Activated CD4-positive, alpha-beta T cell treated with anti-CD3 and anti-CD28 coated beads, Interleukin-2, amount 10 ng/mL, durations not matched to agents 7 days and 5 days (primary cell): Measurements from ENCODE around the gene TSPAN14. TPM values are rescaled to one million over a fixed set of nuclear protein-coding genes. Genes with fewer than 3 reads are reported as not detected.

ENCODE experiments used
- CTCF ChIA-PET: fragments of 350-600 bp; sonication (Branson Sonifier 250); formaldehyde crosslinking; loops from one replicate; lab custom pipeline; 2021; ENCODE audit warnings: antibody characterized with exemption; lab: Charles Lee
- POLR2A ChIA-PET: fragments of 350-600 bp; sonication (Branson Sonifier 250); formaldehyde crosslinking; loops from one replicate; lab custom pipeline; 2021; ENCODE audit warnings: antibody characterized with exemption; lab: Charles Lee
- DNase-seq: peaks from one replicate; pipeline ENCODE4 v3.0.0-alpha.2; 2020
- H3K27ac Mint-ChIP-seq: one replicate; pipeline ENCODE4 v1.8.0; 2021; ENCODE audit warnings: mild to moderate bottlenecking, moderate library complexity, mixed read lengths
- H3K27me3 Mint-ChIP-seq: one replicate; pipeline ENCODE4 v1.8.0; 2021; ENCODE audit warnings: mixed read lengths
- H3K36me3 Mint-ChIP-seq: one replicate; pipeline ENCODE4 v1.8.0; 2021; ENCODE audit warnings: low read depth, mixed read lengths
- H3K4me1 Mint-ChIP-seq: one replicate; pipeline ENCODE4 v1.8.0; 2021; ENCODE audit warnings: mixed read lengths
- H3K4me3 Mint-ChIP-seq: one replicate; pipeline ENCODE4 v1.8.0; 2021; ENCODE audit warnings: mild to moderate bottlenecking, moderate library complexity, mixed read lengths
- H3K9me3 Mint-ChIP-seq: one replicate; pipeline ENCODE4 v1.8.0; 2021; ENCODE audit warnings: mixed read lengths
- total RNA-seq, 2 experiments: library from RNA; stranded (reverse); gene quantifications; one replicate each; pipeline ENCODE4 v1.2.3, GENCODE V29; 2021

TSPAN14 gene
- total RNA-seq, 2 experiments from 2014 or later, result 127 to 143 TPM

- Mint-ChIP-seq H3K36me3 (peaks cover 19% of the 10 kb centered on the region), H3K27me3 (peaks cover 3% of the 10 kb centered on the region), H3K4me1 (peaks cover 23% of the 10 kb centered on the region), H3K27ac (no peak overlapping the region), H3K4me3 (no peak overlapping the region), H3K9me3 (no peaks in the 10 kb centered on the region)
- DNase-seq, result no peak
- ChIA-PET POLR2A (no interaction called here), CTCF (no interaction called here)
Observed at GRCh38 chr10:80452069-80452468, 2.0 kb upstream of the TSPAN14 start.

- POLR2A ChIA-PET, result no interaction called here
- no peak overlapping the region for H3K4me3 Mint-ChIP-seq
- H3K36me3 Mint-ChIP-seq, result peaks cover 24% of the 10 kb centered on the region
- H3K4me1 Mint-ChIP-seq, result peaks cover 28% of the 10 kb centered on the region
- CTCF ChIA-PET, result interaction anchor here (1.4 to 1.7 kb wide), 2 partner anchors 9 to 53 kb away, joined by 4 to 5 read pairs; no protein-coding TSS in a partner anchor
- no peak for DNase-seq
- no peaks in the 10 kb centered on the region for H3K9me3 Mint-ChIP-seq
- H3K27ac Mint-ChIP-seq, result no peak overlapping the region
- no peaks in the 10 kb centered on the region for H3K27me3 Mint-ChIP-seq
Observed at GRCh38 chr10:80452640-80453039, 1.5 kb upstream of the TSPAN14 start.

GRCh38 chr10:80453056-80453841, 861 bp upstream of the TSPAN14 start:
- Mint-ChIP-seq H3K27me3 (no peaks in the 10 kb centered on the region), H3K4me3 (peak overlapping the region; percentile 75), H3K36me3 (peaks cover 29% of the 10 kb centered on the region), H3K27ac (peak overlapping the region; percentile 74), H3K4me1 (peaks cover 34% of the 10 kb centered on the region), H3K9me3 (no peaks in the 10 kb centered on the region)
- ChIA-PET POLR2A (no interaction called here), CTCF (interaction anchor here (1.0 to 1.7 kb wide), 3 partner anchors 8 to 52 kb away, joined by 3 to 5 read pairs (median 4); no protein-coding TSS in a partner anchor)
- no peak for DNase-seq

- peaks cover 43% of the 10 kb centered on the region for H3K4me1 Mint-ChIP-seq
- ChIA-PET CTCF (interaction anchor here (0.9 to 1.7 kb wide), 4 partner anchors 10 to 56 kb away, joined by 3 to 5 read pairs (median 4); no protein-coding TSS in a partner anchor), POLR2A (no interaction called here)
- peak overlapping the region; percentile 98 for H3K4me3 Mint-ChIP-seq
- H3K9me3 Mint-ChIP-seq, result no peaks in the 10 kb centered on the region
- H3K27ac Mint-ChIP-seq, result peak overlapping the region; percentile 86
- no peak for DNase-seq
- no peaks in the 10 kb centered on the region for H3K27me3 Mint-ChIP-seq
- H3K36me3 Mint-ChIP-seq, result peaks cover 41% of the 10 kb centered on the region
Observed at GRCh38 chr10:80454513-80455460, 677 bp downstream of the TSPAN14 start.

GRCh38 chr10:80455461-80456349, 1.6 kb downstream of the TSPAN14 start:
- POLR2A ChIA-PET, result interaction anchor here (1.5 kb wide), 1 partner anchor 43 kb away, joined by 6 read pairs; no protein-coding TSS in a partner anchor
- peak overlapping the region; percentile 98 for H3K4me3 Mint-ChIP-seq
- CTCF ChIA-PET, result interaction anchor here (0.5 to 2.8 kb wide), 9 partner anchors 9 to 56 kb away, joined by 3 to 8 read pairs (median 3); no protein-coding TSS in a partner anchor
- peak overlapping the region; percentile 86 for H3K27ac Mint-ChIP-seq
- peaks cover 50% of the 10 kb centered on the region for H3K36me3 Mint-ChIP-seq
- H3K27me3 Mint-ChIP-seq, result no peaks in the 10 kb centered on the region
- H3K4me1 Mint-ChIP-seq, result peaks cover 53% of the 10 kb centered on the region
- no peaks in the 10 kb centered on the region for H3K9me3 Mint-ChIP-seq
- DNase-seq, result no peak

GRCh38 chr10:80457554-80458262, 3.6 kb downstream of the TSPAN14 start:
- Mint-ChIP-seq H3K4me1 (peaks cover 73% of the 10 kb centered on the region), H3K4me3 (peak overlapping the region; percentile 98), H3K27me3 (no peaks in the 10 kb centered on the region), H3K36me3 (peaks cover 65% of the 10 kb centered on the region), H3K27ac (peak overlapping the region; percentile 86), H3K9me3 (no peaks in the 10 kb centered on the region)
- ChIA-PET CTCF (interaction anchor here (1.0 to 5.0 kb wide), 8 partner anchors 9 to 48 kb away, joined by 3 to 37 read pairs (median 6); no protein-coding TSS in a partner anchor), POLR2A (interaction anchor here (1.1 to 1.5 kb wide), 2 partner anchors 15 to 41 kb away, joined by 3 to 6 read pairs; no protein-coding TSS in a partner anchor)
- no peak for DNase-seq

GRCh38 chr10:80458263-80458625, 4.1 kb downstream of the TSPAN14 start:
- Mint-ChIP-seq H3K36me3 (peaks cover 66% of the 10 kb centered on the region), H3K27me3 (no peaks in the 10 kb centered on the region), H3K9me3 (no peaks in the 10 kb centered on the region), H3K4me1 (peaks cover 75% of the 10 kb centered on the region), H3K4me3 (peak overlapping the region; percentile 98), H3K27ac (peak overlapping the region; percentile 86)
- no peak for DNase-seq
- CTCF ChIA-PET, result interaction anchor here (1.1 to 5.0 kb wide), 8 partner anchors 8 to 47 kb away, joined by 3 to 37 read pairs (median 8); no protein-coding TSS in a partner anchor
- POLR2A ChIA-PET, result no interaction called here

GRCh38 chr10:80458638-80459037, 4.5 kb downstream of the TSPAN14 start:
- ChIA-PET CTCF (interaction anchor here (0.6 to 5.0 kb wide), 14 partner anchors 8 to 81 kb away, joined by 3 to 37 read pairs (median 4); no protein-coding TSS in a partner anchor), POLR2A (no interaction called here)
- no peaks in the 10 kb centered on the region for H3K9me3 Mint-ChIP-seq
- peak overlapping the region; percentile 86 for H3K27ac Mint-ChIP-seq
- peaks cover 70% of the 10 kb centered on the region for H3K36me3 Mint-ChIP-seq
- DNase-seq, result no peak
- no peaks in the 10 kb centered on the region for H3K27me3 Mint-ChIP-seq
- H3K4me1 Mint-ChIP-seq, result peaks cover 75% of the 10 kb centered on the region
- H3K4me3 Mint-ChIP-seq, result peak overlapping the region; percentile 98

GRCh38 chr10:80459047-80459865, 5.1 kb downstream of the TSPAN14 start:
- Mint-ChIP-seq H3K4me1 (peaks cover 80% of the 10 kb centered on the region), H3K36me3 (peaks cover 76% of the 10 kb centered on the region), H3K9me3 (no peaks in the 10 kb centered on the region), H3K27me3 (no peaks in the 10 kb centered on the region), H3K4me3 (peak overlapping the region; percentile 98), H3K27ac (peak overlapping the region; percentile 86)
- peak; percentile 84 for DNase-seq
- ChIA-PET POLR2A (no interaction called here), CTCF (interaction anchor here (0.6 to 5.0 kb wide), 12 partner anchors 10 to 81 kb away, joined by 3 to 37 read pairs (median 4); no protein-coding TSS in a partner anchor)

- Mint-ChIP-seq H3K27me3 (no peaks in the 10 kb centered on the region), H3K36me3 (peaks cover 74% of the 10 kb centered on the region)
Observed at GRCh38 chr10:80460399-80461207, 6.5 kb downstream of the TSPAN14 start.

More at GRCh38 chr10:80460399-80461207, 6.5 kb downstream of the TSPAN14 start:
- H3K9me3 Mint-ChIP-seq, result no peaks in the 10 kb centered on the region
- POLR2A ChIA-PET, result interaction anchor here (1.0 kb wide), 1 partner anchor 43 kb away, joined by 3 read pairs; no protein-coding TSS in a partner anchor
- H3K4me1 Mint-ChIP-seq, result peaks cover 93% of the 10 kb centered on the region
- CTCF ChIA-PET, result interaction anchor here (0.6 to 5.0 kb wide), 9 partner anchors 9 to 44 kb away, joined by 3 to 39 read pairs (median 6); no protein-coding TSS in a partner anchor
- peak overlapping the region; percentile 86 for H3K27ac Mint-ChIP-seq
- H3K4me3 Mint-ChIP-seq, result peak overlapping the region; percentile 98
- DNase-seq, result no peak
